Transverse colon (tissue), 4 donors: Measurements from ENCODE around the gene ZNF107. TPM values are rescaled to one million over a fixed set of nuclear protein-coding genes. Genes with fewer than 3 reads are reported as not detected.
A peak's percentile ranks its signal among the peaks of the same experiment; 100 is the strongest.
"Not testable (repeated sequence)": the region's sequence is repeated elsewhere in the genome, so short reads cannot be mapped to it uniquely, and the experiment has no call there.

ENCODE experiments used
- DNase-seq: peaks from one replicate; pipeline ENCODE4 v3.0.0-alpha.2; 2019
- H3K27ac ChIP-seq, 4 donors: fragments of 200-600 bp; sonication (generic); 2 replicates each; pipeline ENCODE4 v1.5.1; 2016 to 2018; ENCODE audit warnings: inconsistent platforms in 4 of 4
- H3K27me3 ChIP-seq: fragments of 200-600 bp; sonication (generic); 2 replicates; pipeline ENCODE4 v1.5.1; 2017; ENCODE audit warnings: inconsistent platforms
- H3K36me3 ChIP-seq, 4 donors: fragments of 200-600 bp; sonication (generic); 2 replicates each; pipeline ENCODE4 v1.5.1; 2017 to 2019; ENCODE audit warnings: inconsistent platforms in 4 of 4
- H3K4me1 ChIP-seq, 4 donors: fragments of 200-600 bp; sonication (generic); 2 replicates each; pipeline ENCODE4 v1.5.1; 2017 to 2020; ENCODE audit warnings: inconsistent platforms in 4 of 4
- H3K4me3 ChIP-seq, 4 donors: fragments of 200-600 bp; sonication (generic); 1 replicate in 1 of 4; 2 replicates in 3 of 4; pipeline versions ENCODE4 v1.5.1 to v1.6.1; 2017 to 2019; ENCODE audit warnings: inconsistent platforms in 4 of 4
- H3K9me3 ChIP-seq, 2 donors: fragments of 200-600 bp; sonication (generic); 2 replicates each; pipeline ENCODE4 v1.5.1; 2017 to 2019; ENCODE audit warnings: inconsistent platforms in 2 of 2
- EP300 ChIP-seq: sonication (generic); formaldehyde crosslinking; IDR thresholded peaks from one replicate; pipeline ENCODE4 v1.6.1; 2017; ENCODE audit warnings: antibody characterized with exemption, low read depth
- POLR2A ChIP-seq: fragments of 450-650 bp; IDR thresholded peaks from one replicate; pipeline ENCODE4 v1.6.1; 2016; ENCODE audit warnings: antibody characterized with exemption, mild to moderate bottlenecking, moderate library complexity
- POLR2AphosphoS5 ChIP-seq, 3 donors: sonication (generic); formaldehyde crosslinking; IDR thresholded peaks; one replicate each; pipeline ENCODE4 v1.6.1; 2016; ENCODE audit warnings: antibody characterized with exemption in 3 of 3
- WGBS, 2 donors: methylation state at CpG; one replicate each; pipeline ENCODE4 v1.1.5; 2018; ENCODE audit warnings: low coverage in 1 of 2; 5-methylcytosine and 5-hydroxymethylcytosine counted together
- in situ Hi-C, 4 donors: fragments of 200-750 bp; cut with MboI; loops; one replicate each; pipeline versions ENCODE4 v1.15.0 to v1.15.1; 2017; ENCODE audit warnings: low sequenced_read_pairs in 3 of 4, low pct_ligation_motif_present in 1 of 4, low pct_unique_long_range_greater_than_20kb in 1 of 4
- intact Hi-C: fragments of 100-400 bp; cut with DNase I; formaldehyde crosslinking; loops from one replicate; pipeline ENCODE4 v1.15.1; 2023; ENCODE audit warnings: low total_unique reads
- total RNA-seq, 4 donors: library from RNA; depleted of rRNA; stranded (reverse); fragments of >200 nt; gene quantifications; one replicate each; pipeline ENCODE4 v1.1.0, GENCODE V29; 2016
- TF ChIP-seq, protein P1 (sequence below), 5 experiments: fragments of 200-600 bp in 3 of 5; fragments of 450-650 bp in 2 of 5; sonication (generic) in 3 of 5; IDR thresholded peaks; 1 replicate in 2 of 5; 2 replicates in 3 of 5; pipeline ENCODE4 v1.5.1; 2016 to 2017; ENCODE audit warnings: antibody characterized with exemption in 5 of 5, inconsistent platforms in 3 of 5, mild to moderate bottlenecking in 2 of 5, moderate library complexity in 1 of 5

The ZNF107 gene
- total RNA-seq, 4 donors from 2014 or later: 3.8 to 11.2 (median 8.4) TPM

DNA sequence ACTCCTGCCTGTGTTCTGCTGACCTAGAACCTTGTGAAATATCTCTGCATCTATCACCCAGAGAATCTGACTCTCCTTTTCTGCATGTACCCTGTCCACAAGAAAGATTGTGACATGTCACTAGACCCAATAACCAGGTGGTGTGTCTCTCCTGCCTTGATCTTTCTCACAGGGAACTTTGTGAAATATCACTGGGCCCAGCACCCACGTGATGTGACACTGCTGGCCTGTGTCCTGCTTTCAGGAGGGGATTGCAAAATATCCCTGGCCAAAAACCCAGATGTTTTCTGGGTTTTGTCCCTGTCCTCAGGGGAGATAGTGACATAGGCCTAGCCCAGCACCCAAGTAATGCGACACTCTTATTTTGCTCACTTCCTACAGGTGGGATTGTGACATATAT is 10.1 kb upstream of the ZNF107 start:
- no peak for DNase-seq
- no peak overlapping the region for H3K27ac ChIP-seq
- in situ Hi-C loops (loop anchor here in 2 of 4 donors (25.0 kb wide), 2 partner anchors 131 to 344 kb away; partner anchors contain the start of genes ZNF138 (in 1 of the 2) and ZNF736 (in 1 of the 2)), intact Hi-C loops (no loop called here)
- H3K4me1 ChIP-seq: no peaks in the 10 kb centered on the region
- H3K9me3 ChIP-seq: no peaks in the 10 kb centered on the region
- H3K4me3 ChIP-seq: no peak overlapping the region
- no peaks in the 10 kb centered on the region for H3K27me3 ChIP-seq
- 61% methylated on average over 2 of the region's 2 CpGs; no CpG with 5 or more reads in 1 of the 2 donors for WGBS, 2 donors
- no peak for TF ChIP-seq EP300
- TF ChIP-seq, protein P1, sequence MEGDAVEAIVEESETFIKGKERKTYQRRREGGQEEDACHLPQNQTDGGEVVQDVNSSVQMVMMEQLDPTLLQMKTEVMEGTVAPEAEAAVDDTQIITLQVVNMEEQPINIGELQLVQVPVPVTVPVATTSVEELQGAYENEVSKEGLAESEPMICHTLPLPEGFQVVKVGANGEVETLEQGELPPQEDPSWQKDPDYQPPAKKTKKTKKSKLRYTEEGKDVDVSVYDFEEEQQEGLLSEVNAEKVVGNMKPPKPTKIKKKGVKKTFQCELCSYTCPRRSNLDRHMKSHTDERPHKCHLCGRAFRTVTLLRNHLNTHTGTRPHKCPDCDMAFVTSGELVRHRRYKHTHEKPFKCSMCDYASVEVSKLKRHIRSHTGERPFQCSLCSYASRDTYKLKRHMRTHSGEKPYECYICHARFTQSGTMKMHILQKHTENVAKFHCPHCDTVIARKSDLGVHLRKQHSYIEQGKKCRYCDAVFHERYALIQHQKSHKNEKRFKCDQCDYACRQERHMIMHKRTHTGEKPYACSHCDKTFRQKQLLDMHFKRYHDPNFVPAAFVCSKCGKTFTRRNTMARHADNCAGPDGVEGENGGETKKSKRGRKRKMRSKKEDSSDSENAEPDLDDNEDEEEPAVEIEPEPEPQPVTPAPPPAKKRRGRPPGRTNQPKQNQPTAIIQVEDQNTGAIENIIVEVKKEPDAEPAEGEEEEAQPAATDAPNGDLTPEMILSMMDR (IDR thresholded peaks at IDR 0.05): no peak
- TF ChIP-seq POLR2AphosphoS5 (IDR thresholded peaks at IDR 0.05): no peak
- no peak for TF ChIP-seq POLR2A
- H3K36me3 ChIP-seq: no peaks in the 10 kb centered on the region

DNA sequence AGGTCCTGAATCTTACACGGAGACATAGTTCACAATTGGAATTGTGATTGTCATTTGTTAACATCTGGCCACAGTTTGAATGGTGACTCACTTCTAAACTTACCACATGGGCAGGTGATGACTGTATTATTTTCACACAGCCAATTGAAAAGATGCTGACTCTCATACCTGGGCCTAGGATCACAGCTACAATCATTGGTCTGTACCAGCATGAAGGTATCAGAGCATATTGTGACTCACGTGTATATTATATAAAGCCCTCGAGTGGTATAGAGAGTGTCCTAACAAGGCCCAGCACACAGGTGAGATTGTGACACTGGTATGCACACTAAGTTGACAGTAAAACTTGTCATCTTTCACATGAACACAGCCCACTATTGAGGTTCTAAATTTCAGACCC is 9.4 kb upstream of the ZNF107 start:
- intact Hi-C loops (no loop called here), in situ Hi-C loops (loop anchor here in 2 of 4 donors (25.0 kb wide), 2 partner anchors 131 to 344 kb away; partner anchors contain the start of genes ZNF138 (in 1 of the 2) and ZNF736 (in 1 of the 2))
- H3K27ac ChIP-seq: no peak overlapping the region
- H3K9me3 ChIP-seq: no peaks in the 10 kb centered on the region
- no peaks in the 10 kb centered on the region for H3K36me3 ChIP-seq
- 91 to 93% methylated on average over 2 to 3 of the region's 3 CpGs for WGBS, 2 donors
- TF ChIP-seq POLR2AphosphoS5 (IDR thresholded peaks at IDR 0.05): no peak
- no peak for TF ChIP-seq POLR2A
- TF ChIP-seq, protein P1 (IDR thresholded peaks at IDR 0.05): no peak
- no peak for TF ChIP-seq EP300
- H3K27me3 ChIP-seq: no peaks in the 10 kb centered on the region
- no peak for DNase-seq
- no peaks in the 10 kb centered on the region for H3K4me1 ChIP-seq
- no peak overlapping the region for H3K4me3 ChIP-seq

DNA sequence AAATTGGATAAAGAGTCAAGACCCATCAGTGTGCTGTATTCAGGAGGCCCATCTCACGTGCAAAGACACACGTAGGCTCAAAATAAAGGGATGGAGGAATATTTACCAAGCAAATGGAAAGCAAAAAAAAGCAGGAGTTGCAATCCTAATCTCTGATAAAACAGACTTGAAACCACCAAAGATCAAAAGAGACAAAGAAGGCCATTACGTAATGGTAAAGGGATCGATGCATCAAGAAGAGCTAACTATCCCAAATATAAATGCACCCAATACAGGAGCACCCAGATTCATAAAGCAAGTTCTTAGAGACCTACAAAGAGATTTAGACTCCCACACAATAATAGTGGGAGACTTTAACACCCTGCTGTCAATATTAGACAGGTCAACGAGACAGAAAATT is 3.8 kb upstream of the ZNF107 start:
- 88 to 92% methylated on average over 4 to 5 of the region's 5 CpGs for WGBS, 2 donors
- H3K4me3 ChIP-seq, H3K27ac ChIP-seq, H3K9me3 ChIP-seq, H3K27me3 ChIP-seq, intact Hi-C loops, DNase-seq, H3K36me3 ChIP-seq: not testable (repeated sequence)
- peaks cover 4 to 16% (median 5%) of the 10 kb centered on the region in 4 donors for H3K4me1 ChIP-seq
- in situ Hi-C loops: loop anchor here in 2 of 4 donors (25.0 kb wide), 2 partner anchors 125 to 350 kb away; partner anchors contain the start of genes ZNF138 (in 1 of the 2) and ZNF736 (in 1 of the 2)

DNA sequence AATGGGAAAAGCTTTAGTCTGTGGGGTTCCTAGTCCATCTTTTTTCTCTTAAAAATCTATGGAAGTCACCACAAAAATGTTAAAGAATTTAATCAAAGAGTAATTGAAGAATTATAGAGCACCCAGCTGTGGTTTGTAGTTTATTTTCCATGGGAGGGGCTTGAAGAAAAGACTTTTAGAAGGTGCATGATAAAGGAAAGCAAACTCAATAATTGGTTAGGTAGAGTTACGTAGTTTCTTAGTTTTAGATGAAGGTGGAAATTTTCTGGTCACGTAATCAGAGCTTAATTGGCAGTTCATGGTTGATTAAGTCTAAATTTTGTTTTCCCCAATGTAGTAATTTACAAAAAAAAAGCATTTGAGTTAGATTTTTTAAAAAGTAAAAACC is 724 bp downstream of the ZNF107 start:
- Histone ChIP-seq H3K9me3 (no peaks in the 10 kb centered on the region), H3K27ac (peak overlapping the region; percentile 72 to 84 (median 81)), H3K4me3 (peak overlapping the region; percentile 58 to 92 (median 76)), H3K4me1 (peaks cover 4 to 16% (median 6%) of the 10 kb centered on the region in 4 donors), H3K27me3 (no peaks in the 10 kb centered on the region), H3K36me3 (peaks cover 0 to 13% (median 0%) of the 10 kb centered on the region in 4 donors)
- in situ Hi-C loops: loop anchor here in 2 of 4 donors (25.0 kb wide), 2 partner anchors 121 to 354 kb away; partner anchors contain the start of genes ZNF138 (in 1 of the 2) and ZNF736 (in 1 of the 2)
- TF ChIP-seq POLR2A: no peak
- no peak for DNase-seq
- intact Hi-C loops: no loop called here
- 51 to 63% methylated on average over 2 of the region's 2 CpGs for WGBS, 2 donors

DNA sequence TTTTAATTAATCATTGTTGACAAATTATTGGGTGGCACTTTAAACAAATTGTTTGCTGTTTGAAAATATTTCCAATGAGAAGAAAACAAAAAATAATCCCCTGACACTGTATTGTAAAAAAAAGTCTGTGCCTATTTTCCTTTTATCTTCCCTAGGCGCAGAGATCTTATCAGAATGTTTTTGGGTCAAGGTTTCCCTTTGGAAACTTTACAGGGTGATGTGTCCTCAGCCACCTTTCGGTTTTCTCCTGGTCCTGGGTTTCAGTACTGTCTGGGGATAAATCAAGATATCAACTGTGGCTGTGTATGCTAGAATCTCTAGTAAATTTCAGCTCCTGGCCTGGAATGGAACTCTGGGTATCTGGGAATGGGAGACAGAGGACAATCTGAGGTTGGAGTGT is 1.4 kb downstream of the ZNF107 start:
- TF ChIP-seq POLR2A (no peak), POLR2AphosphoS5 (IDR thresholded peaks at IDR 0.05) (no peak), EP300 (no peak)
- TF ChIP-seq, protein P1 (IDR thresholded peaks at IDR 0.05): no peak
- no peaks in the 10 kb centered on the region for H3K27me3 ChIP-seq
- H3K4me3 ChIP-seq: no peak overlapping the region
- H3K27ac ChIP-seq: no peak overlapping the region
- in situ Hi-C loops (loop anchor here in 2 of 4 donors (25.0 kb wide), 2 partner anchors 120 to 355 kb away; partner anchors contain the start of genes ZNF138 (in 1 of the 2) and ZNF736 (in 1 of the 2)), intact Hi-C loops (no loop called here)
- DNase-seq: no peak
- H3K9me3 ChIP-seq: no peaks in the 10 kb centered on the region
- 88 to 90% methylated on average over 2 of the region's 2 CpGs for WGBS, 2 donors
- peaks cover 0 to 13% (median 0%) of the 10 kb centered on the region in 4 donors for H3K36me3 ChIP-seq
- H3K4me1 ChIP-seq: peaks cover 4 to 16% (median 6%) of the 10 kb centered on the region in 4 donors
